Liver (tissue), 9 donors: ENCODE data around the gene ZNF175. TPM values are rescaled to one million over a fixed set of nuclear protein-coding genes. Genes with fewer than 3 reads are reported as not detected.

Experiments
- DNase-seq: peaks from one replicate; pipeline ENCODE4 v3.0.0-alpha.2; 2017; ENCODE audit warnings: low spot score
- H3K27ac ChIP-seq, 2 donors: one replicate each; pipeline ENCODE4 v1.7.0; 2013; ENCODE audit warnings: inconsistent platforms in 2 of 2, low read length in 2 of 2, control low read depth in 1 of 2, low read depth in 1 of 2, mild to moderate bottlenecking in 1 of 2
- H3K27me3 ChIP-seq, 4 donors: one replicate each; pipeline versions ENCODE4 v1.6.1 to v1.7.0; 2013; ENCODE audit warnings: low read length in 3 of 4, inconsistent platforms in 1 of 4, mild to moderate bottlenecking in 1 of 4, moderate library complexity in 1 of 4; ENCODE audit not compliant: control insufficient read depth in 4 of 4, insufficient read depth in 4 of 4
- H3K36me3 ChIP-seq, 4 donors: one replicate each; pipeline versions ENCODE4 v1.6.1 to v1.7.0; 2013; ENCODE audit warnings: low read length in 3 of 4, mild to moderate bottlenecking in 3 of 4, low read depth in 1 of 4, moderate library complexity in 1 of 4; ENCODE audit not compliant: control insufficient read depth in 4 of 4, insufficient read depth in 3 of 4
- H3K4me1 ChIP-seq, 4 donors: one replicate each; pipeline versions ENCODE4 v1.6.1 to v1.7.0; 2013; ENCODE audit warnings: low read length in 3 of 4, mild to moderate bottlenecking in 3 of 4, moderate library complexity in 1 of 4; ENCODE audit not compliant: control insufficient read depth in 4 of 4, insufficient read depth in 4 of 4
- H3K4me3 ChIP-seq, 3 donors: one replicate each; pipeline versions ENCODE4 v1.6.1 to v1.7.0; 2013; ENCODE audit warnings: low read length in 3 of 3, control low read depth in 1 of 3, low read depth in 1 of 3, mild to moderate bottlenecking in 1 of 3
- H3K9ac ChIP-seq, 2 donors: one replicate each; pipeline ENCODE4 v1.7.0; 2013; ENCODE audit warnings: low read length in 2 of 2, mild to moderate bottlenecking in 2 of 2, moderate library complexity in 2 of 2, control low read depth in 1 of 2, low read depth in 1 of 2
- H3K9me3 ChIP-seq, 4 donors: one replicate each; pipeline versions ENCODE4 v1.6.1 to v1.7.0; 2013; ENCODE audit warnings: low read length in 3 of 4; ENCODE audit not compliant: control insufficient read depth in 4 of 4
- ATF3 ChIP-seq: IDR thresholded peaks from 2 replicates; pipeline ENCODE4 v1.6.1; 2016; ENCODE audit warnings: antibody characterized with exemption
- CTCF ChIP-seq: fragments of 150-350 bp; IDR thresholded peaks from 2 replicates; pipeline ENCODE4 v1.5.1; 2017; ENCODE audit warnings: improper control_type of control experiment, low read depth, low read length; ENCODE audit not compliant: missing input control
- EGR1 ChIP-seq, 2 donors: IDR thresholded peaks; 2 replicates each; pipeline ENCODE4 v1.6.1; 2016 to 2018; ENCODE audit warnings: antibody characterized with exemption in 2 of 2, low read depth in 2 of 2
- FOXA1 ChIP-seq: IDR thresholded peaks from 2 replicates; pipeline ENCODE4 v1.6.1; 2016; ENCODE audit warnings: antibody characterized with exemption
- FOXA2 ChIP-seq: IDR thresholded peaks from 2 replicates; pipeline ENCODE4 v1.6.1; 2016; ENCODE audit warnings: antibody characterized with exemption
- GABPA ChIP-seq, 2 donors: IDR thresholded peaks in 1 of 2; conservative IDR thresholded peaks in 1 of 2; 2 replicates each; pipeline ENCODE4 v1.6.1; 2016; ENCODE audit warnings: antibody characterized with exemption in 2 of 2, mild to moderate bottlenecking in 1 of 2, moderate library complexity in 1 of 2
- HNF4A ChIP-seq, 2 donors: conservative IDR thresholded peaks; 2 replicates each; pipeline ENCODE4 v1.6.1; 2016; ENCODE audit warnings: antibody characterized with exemption in 2 of 2, mild to moderate bottlenecking in 2 of 2
- MAX ChIP-seq: IDR thresholded peaks from 2 replicates; pipeline ENCODE4 v1.6.1; 2016; ENCODE audit warnings: antibody characterized with exemption
- NR2F2 ChIP-seq: IDR thresholded peaks from 2 replicates; pipeline ENCODE4 v1.6.1; 2016; ENCODE audit warnings: antibody characterized with exemption
- RAD21 ChIP-seq, 2 donors: IDR thresholded peaks; 2 replicates each; pipeline ENCODE4 v1.6.1; 2016; ENCODE audit warnings: antibody characterized with exemption in 2 of 2, mild to moderate bottlenecking in 2 of 2
- RXRA ChIP-seq, 2 donors: IDR thresholded peaks; 2 replicates each; pipeline ENCODE4 v1.6.1; 2017 to 2018; ENCODE audit warnings: antibody characterized with exemption in 2 of 2, mild to moderate bottlenecking in 1 of 2
- TAF1 ChIP-seq: conservative IDR thresholded peaks from 2 replicates; pipeline ENCODE4 v1.6.1; 2016; ENCODE audit warnings: antibody characterized with exemption, mild to moderate bottlenecking
- YY1 ChIP-seq: IDR thresholded peaks from 2 replicates; pipeline ENCODE4 v1.6.1; 2016; ENCODE audit warnings: antibody characterized with exemption, mild to moderate bottlenecking
- ZBTB33 ChIP-seq: IDR thresholded peaks from 2 replicates; pipeline ENCODE4 v1.6.1; 2016; ENCODE audit warnings: antibody characterized with exemption
- WGBS: extraction: QIAGEN DNeasy Blood & Tissue Kit; methylation state at CpG from one replicate; pipeline ENCODE4 v1.1.7; 2013; 5-methylcytosine and 5-hydroxymethylcytosine counted together
- polyA plus RNA-seq, 2 donors: library from polyadenylated mRNA; stranded (reverse) in 1 of 2; unstranded in 1 of 2; fragments of 200-250 nt in 1 of 2; fragments of >200 nt in 1 of 2; fragmentation: Nextera tagmentation in 1 of 2; extraction: Ambion mirVana in 1 of 2; gene quantifications; one replicate each; pipeline versions ENCODE4 v1.2.1 to v1.2.3, GENCODE V29; 2013 to 2015
- total RNA-seq, 2 donors: library from RNA; depleted of rRNA; stranded (reverse); fragments of >200 nt; gene quantifications; one replicate each; pipeline ENCODE4 v1.2.3, GENCODE V29; 2014
- donor health status: healthy.
- donor health status: healthy.
- donor health status: healthy.
- donor health status: healthy.
- donor health status: healthy.

The ZNF175 gene
- total and polyA plus RNA-seq, 4 donors, result 0.60 to 5.3 (median 2.5) TPM

GRCh38 chr19:51550848-51551672, 20.0 kb upstream of the ZNF175 start (continued):
- TF ChIP-seq CTCF (no peak), HNF4A (conservative IDR thresholded peaks at IDR 0.05) (no peak)

GRCh38 chr19:51551673-51552432, 19.2 kb upstream of the ZNF175 start:
- Histone ChIP-seq H3K4me1 (no peaks in the 10 kb centered on the region), H3K4me3 (no peak overlapping the region), H3K9ac (no peak overlapping the region), H3K27ac (no peak overlapping the region), H3K36me3 (no peaks in the 10 kb centered on the region), H3K27me3 (peaks cover 0 to 7% (median 2%) of the 10 kb centered on the region in 4 donors), H3K9me3 (peaks cover 0 to 11% (median under 1%) of the 10 kb centered on the region in 4 donors)
- no peak for DNase-seq
- TF ChIP-seq CTCF (no peak), HNF4A (conservative IDR thresholded peaks at IDR 0.05) (no peak), ATF3 (no peak), YY1 (no peak), FOXA1 (no peak), EGR1 (IDR thresholded peaks at IDR 0.05; ENCODE audit: low read depth in 2 of 2) (no peak), NR2F2 (no peak), RAD21 (IDR thresholded peaks at IDR 0.05) (no peak), GABPA (IDR thresholded peaks at IDR 0.05 in 1 of 2, conservative IDR thresholded peaks at IDR 0.05 in 1 of 2) (no peak), ZBTB33 (no peak), RXRA (IDR thresholded peaks at IDR 0.05) (no peak), MAX (no peak), FOXA2 (no peak), TAF1 (no peak)
- 43% methylated on average over 3 of the region's 3 CpGs for WGBS
